Measurements from ENCODE around the gene EMP3.
"Not testable (repeated sequence)": the region's sequence is repeated elsewhere in the genome, so short reads cannot be mapped to it uniquely, and the experiment has no call there.

Gene EMP3

GRCh38 chr19:48302600-48302959 is 22.8 kb upstream of the EMP3 start:
- TF ChIP-seq, protein P1, sequence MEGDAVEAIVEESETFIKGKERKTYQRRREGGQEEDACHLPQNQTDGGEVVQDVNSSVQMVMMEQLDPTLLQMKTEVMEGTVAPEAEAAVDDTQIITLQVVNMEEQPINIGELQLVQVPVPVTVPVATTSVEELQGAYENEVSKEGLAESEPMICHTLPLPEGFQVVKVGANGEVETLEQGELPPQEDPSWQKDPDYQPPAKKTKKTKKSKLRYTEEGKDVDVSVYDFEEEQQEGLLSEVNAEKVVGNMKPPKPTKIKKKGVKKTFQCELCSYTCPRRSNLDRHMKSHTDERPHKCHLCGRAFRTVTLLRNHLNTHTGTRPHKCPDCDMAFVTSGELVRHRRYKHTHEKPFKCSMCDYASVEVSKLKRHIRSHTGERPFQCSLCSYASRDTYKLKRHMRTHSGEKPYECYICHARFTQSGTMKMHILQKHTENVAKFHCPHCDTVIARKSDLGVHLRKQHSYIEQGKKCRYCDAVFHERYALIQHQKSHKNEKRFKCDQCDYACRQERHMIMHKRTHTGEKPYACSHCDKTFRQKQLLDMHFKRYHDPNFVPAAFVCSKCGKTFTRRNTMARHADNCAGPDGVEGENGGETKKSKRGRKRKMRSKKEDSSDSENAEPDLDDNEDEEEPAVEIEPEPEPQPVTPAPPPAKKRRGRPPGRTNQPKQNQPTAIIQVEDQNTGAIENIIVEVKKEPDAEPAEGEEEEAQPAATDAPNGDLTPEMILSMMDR (IDR thresholded peaks at IDR 0.05; ENCODE audit: low read depth, low read length, missing control alignments), result no peak
- no peak overlapping the region for H3K4me3 ChIP-seq (ENCODE audit: low read depth, low read length)
- no peak for DNase-seq (ENCODE audit: low read depth)

- TF ChIP-seq, protein P1 (IDR thresholded peaks at IDR 0.05; ENCODE audit: low read depth, low read length, missing control alignments), result no peak
- H3K4me3 ChIP-seq (ENCODE audit: low read depth, low read length), result no peak overlapping the region
- no peak for DNase-seq (ENCODE audit: low read depth)
These were observed 22.0 kb upstream of the EMP3 start for GRCh38 chr19:48303367-48303766.

GRCh38 chr19:48303866-48304265 is 21.5 kb upstream of the EMP3 start:
- TF ChIP-seq, protein P1 (IDR thresholded peaks at IDR 0.05; ENCODE audit: low read depth, low read length, missing control alignments), result no peak
- DNase-seq (ENCODE audit: low read depth), result no peak
- no peak overlapping the region for H3K4me3 ChIP-seq (ENCODE audit: low read depth, low read length)

DNA sequence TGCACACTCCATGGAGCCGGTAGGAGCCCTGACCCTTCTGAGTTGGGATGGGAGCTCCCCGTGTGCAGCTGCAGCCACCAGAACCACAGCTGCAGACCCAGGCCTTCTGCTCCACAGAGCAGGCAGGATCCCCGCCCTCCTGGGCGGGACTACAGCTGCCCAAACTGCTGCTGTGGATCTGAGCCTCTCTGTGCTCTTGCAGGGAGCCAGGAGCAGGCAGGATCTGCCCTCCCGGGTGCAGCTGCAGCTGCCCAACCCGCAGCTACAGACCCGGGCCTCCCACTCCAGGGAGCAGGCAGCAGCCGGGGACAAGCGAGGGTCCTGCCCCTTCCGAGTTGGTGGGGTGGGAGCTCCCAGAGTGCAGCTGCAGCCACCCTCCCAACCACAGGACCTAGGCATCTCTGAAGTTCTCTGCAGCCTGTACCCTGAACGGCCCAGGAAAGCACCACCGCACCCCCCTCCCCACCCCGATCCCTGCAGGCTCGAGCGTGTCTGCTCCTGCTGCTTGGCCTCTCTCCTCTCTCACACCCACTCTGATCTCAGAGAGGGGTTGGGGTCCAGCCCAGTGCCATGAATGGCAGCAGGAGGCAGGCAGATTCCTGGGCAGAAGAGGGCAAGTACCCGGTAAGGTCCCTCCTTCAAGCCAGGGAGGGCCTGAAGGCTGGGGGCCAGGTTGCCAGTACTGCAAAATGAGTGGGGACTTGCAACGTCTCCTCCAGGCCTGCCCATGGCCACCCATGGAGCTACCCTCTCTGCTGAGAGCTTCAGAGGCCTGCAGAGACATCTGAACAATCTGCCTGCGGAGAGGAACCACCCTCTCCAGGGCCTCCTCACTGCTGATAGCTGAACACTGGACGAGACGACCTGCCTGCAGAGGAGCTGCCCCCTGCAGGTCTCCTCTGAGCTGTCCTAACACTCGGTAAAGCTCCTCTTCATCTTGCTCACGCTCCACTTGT is 16.4 kb upstream of the EMP3 start:
- DNase-seq (ENCODE audit: low read depth), result no peak
- no peak overlapping the region for H3K4me3 ChIP-seq (ENCODE audit: low read depth, low read length)

DNA sequence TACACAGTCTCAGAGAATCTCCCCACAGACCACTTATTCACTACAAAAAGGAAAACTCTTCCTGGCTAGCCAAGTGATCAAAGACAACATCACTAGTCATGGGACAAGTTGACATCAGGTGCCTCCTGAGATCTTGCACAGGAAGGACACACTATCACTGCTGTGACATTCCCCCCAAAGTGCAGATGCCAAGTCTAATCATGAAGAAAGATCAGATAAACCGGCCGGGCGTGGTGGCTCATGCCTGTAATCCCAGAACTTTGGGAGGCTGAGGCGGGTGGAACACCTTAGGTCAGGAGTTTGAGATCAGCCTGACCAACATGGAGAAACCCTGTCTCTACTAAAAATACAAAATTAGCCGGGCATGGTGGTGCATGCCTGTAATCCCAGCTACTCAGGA is 15.6 kb upstream of the EMP3 start:
- not testable (repeated sequence) for DNase-seq (ENCODE audit: low read depth); H3K4me3 ChIP-seq (ENCODE audit: low read depth, low read length)

More for the DNA sequence above, 16.4 kb upstream of the EMP3 start:
- TF ChIP-seq, protein P1 (IDR thresholded peaks at IDR 0.05; ENCODE audit: low read depth, low read length, missing control alignments), result peak; percentile 17

DNA sequence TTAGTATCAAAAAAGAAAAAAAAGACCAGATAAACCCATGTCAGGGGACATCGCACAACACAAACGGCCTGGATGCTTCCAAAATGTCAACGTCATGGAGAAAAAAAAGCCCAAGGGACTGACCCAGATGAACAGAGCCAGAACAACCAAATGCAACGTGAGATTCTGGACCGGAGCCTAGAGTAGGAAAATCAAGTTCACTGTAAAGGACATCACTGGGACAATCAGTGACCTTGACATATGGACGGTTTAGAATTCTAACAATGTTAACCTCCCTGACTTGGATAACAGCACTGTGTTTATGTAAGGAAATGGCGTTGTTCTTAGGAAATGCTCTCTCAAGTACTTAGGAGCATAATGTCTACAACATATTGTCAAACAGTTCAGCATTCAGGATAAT is 15.1 kb upstream of the EMP3 start:
- TF ChIP-seq, protein P1 (IDR thresholded peaks at IDR 0.05; ENCODE audit: low read depth, low read length, missing control alignments), result no peak
- no peak overlapping the region for H3K4me3 ChIP-seq (ENCODE audit: low read depth, low read length)
- no peak for DNase-seq (ENCODE audit: low read depth)

DNA sequence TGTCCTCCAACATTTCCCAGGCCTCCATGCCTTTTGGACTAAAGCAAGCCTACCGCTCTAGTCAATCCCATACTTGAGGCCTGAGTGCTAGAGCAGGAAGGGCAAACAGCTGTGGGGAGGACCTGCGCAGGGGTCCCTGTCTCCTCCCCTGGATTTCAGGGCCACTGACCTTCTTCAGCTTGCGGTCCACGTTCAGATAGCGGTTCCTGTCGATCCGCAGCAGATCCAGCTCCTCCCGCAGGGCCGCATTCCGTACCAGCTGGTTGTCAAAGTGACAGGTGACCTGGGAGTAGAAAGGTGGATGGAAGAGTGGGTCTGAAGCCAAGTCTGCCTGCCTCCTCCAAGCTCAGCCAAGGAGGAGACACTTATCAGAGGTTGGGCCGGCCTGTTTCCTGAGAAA is 14.0 kb upstream of the EMP3 start:
- TF ChIP-seq, protein P1 (IDR thresholded peaks at IDR 0.05; ENCODE audit: low read depth, low read length, missing control alignments), result no peak
- DNase-seq (ENCODE audit: low read depth), result no peak
- H3K4me3 ChIP-seq (ENCODE audit: low read depth, low read length), result no peak overlapping the region
